Hematopoietic multipotent progenitor cell (in vitro differentiated cells): Measurements from ENCODE around the gene COL4A3. TPM values are rescaled to one million over a fixed set of nuclear protein-coding genes. Genes with fewer than 3 reads are reported as not detected.
"Not testable (repeated sequence)": the region's sequence is repeated elsewhere in the genome, so short reads cannot be mapped to it uniquely, and the experiment has no call there.

ENCODE experiments used
- DNase-seq, 3 donors: peaks; one replicate each; pipeline ENCODE4 v3.0.0-alpha.2; 2011 to 2015; ENCODE audit warnings: low read depth in 2 of 3, low spot score in 2 of 3
- total RNA-seq: library from RNA; depleted of rRNA; stranded (reverse); fragments of >200 nt; gene quantifications from one replicate; pipeline ENCODE4 v1.2.3, GENCODE V29; 2012

COL4A3 gene
- total RNA-seq, 1 donor: under 0.01 TPM

DNA sequence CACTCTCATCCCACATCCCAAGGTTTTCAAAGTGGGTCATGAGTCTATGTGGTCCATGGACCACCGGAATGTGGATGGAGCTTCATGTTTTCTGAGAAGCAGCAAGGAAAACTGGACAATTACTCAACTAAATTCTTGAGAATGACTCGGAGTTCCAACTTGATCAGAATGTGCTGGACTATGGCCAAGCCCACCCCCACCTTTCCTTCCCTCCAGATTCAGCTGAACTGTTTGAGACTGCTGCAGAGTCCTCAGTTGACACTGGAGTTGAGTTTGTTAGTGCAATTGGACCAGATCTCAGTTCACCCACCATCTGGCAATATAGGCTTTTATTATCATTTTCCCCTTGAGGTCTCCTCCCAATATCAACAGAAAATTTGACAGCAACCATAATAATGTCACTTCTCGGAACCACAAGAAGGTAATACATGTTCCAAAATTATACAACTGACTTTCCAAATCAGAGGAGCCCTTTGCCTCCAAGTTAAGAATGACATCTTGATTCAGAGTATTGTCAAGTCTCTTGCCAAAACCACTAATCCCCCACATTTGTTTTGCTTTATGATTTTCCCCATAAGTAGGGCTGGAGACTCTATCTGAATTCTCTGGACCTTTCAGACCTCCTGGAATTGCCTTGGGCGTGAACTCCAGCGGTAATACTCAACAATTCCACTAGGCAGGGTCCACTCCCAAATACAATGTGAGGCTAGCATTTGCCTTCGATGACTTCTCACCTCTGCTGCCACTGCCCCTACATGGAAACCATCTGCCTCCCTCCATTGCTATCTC, 9.2 kb upstream of the COL4A3 start:
- no peak for DNase-seq

DNA sequence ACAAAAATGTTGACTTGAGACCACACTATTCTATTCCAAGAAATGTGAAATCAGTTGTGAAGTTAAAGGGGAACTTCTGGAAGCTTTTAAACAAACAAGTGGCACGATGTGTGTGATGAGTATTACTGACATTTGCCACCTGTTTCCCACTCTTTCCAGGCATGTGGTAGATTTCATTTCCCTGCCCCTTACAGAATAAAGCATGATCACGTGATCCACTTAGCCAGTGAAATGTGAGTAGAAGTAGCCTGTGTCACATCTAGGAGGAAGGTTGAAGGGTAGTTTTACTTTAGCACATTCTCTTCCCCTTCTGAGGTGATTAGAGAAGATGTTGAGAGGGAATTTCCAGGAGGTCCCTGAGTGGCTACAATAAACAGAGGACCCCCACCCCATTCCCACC, 4.3 kb upstream of the COL4A3 start:
- no peak for DNase-seq

DNA sequence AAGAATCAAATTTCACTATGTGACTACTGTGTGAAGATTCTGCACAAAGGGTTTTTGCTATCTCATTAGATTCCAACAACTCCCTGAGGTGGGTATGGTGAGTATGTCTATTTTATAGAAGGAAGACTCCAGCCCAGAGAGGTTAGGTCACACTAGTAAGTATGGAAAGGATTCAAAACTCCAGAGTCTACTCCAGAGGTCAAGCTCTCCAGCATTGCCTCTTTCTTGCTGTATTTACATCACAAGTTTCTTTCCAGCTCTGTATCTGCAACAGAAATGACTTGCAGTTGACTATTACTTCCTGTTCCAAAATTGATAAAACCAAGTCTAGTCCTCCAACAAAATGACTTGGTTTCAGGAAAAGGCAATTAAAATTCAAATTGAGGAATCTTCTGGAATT, 2.5 kb upstream of the COL4A3 start:
- DNase-seq: no peak

DNA sequence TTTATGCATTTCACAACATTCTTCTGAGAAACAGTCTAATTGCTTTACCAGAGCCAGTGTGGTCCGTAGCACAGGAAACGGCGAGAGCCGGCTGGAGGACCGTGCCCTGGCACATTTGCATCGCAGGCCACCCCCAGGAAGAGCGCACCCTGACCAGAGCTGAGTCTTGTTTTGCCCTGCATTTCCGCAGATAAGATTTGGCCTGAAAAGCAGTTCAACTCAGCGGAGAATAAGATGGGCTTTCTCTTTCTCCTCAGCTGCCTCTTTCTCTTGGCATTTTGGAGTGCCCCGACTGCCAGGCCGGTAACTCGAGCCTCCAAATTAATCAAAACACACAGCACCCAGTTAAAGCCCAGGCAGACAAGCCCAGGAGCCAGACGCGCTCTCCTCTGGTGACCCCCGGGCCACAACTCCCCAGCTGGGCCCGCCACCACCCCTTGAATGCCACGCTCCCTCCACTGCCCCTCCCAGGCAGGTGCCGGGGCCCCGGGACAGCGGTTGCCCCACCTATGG, 883 bp upstream of the COL4A3 start:
- no peak for DNase-seq

DNA sequence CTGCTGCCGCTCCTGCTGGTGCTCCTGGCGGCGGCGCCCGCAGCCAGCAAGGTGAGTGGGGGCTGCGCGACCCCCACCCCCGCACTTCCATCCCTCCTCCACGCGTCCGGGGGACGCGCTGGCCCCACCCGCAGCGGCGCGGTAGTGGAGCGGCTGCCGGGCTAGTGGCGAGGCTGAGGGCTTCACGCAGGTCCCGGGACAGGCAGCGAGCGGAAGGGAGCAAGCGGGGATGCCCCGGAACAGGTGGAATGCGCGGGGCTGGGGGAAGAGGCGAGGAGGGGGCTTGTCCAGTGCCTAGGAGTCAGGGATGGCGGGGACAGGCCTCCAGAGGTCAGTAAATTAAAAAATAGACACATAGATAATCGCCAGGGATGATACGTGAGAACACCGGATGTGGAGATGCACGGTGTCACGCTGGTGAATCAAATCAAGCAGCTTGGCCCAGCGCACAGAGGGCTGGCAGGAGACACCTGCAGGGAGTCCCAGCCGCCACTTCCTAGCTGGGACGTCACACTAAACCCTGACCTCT, 403 bp downstream of the COL4A3 start:
- DNase-seq: no peak

DNA sequence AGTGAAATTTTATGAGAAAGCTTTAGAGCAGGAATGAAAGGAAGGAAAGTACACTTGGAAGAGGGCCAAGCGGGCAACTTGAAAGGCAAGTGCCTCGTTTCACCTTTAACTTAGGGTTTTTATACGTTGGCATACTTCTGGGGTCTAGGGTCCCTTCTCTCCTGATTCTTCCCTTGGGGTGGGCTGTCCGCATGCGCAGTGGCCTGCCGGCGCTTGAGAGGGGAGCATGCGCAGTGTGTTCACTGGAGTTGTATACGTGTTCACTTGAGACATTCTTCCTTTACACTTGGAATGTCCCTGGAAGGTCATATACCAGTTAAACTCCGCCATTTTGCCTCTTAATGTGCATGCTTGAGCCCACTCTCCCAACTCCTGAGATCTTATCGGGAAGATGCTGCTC, 7.4 kb downstream of the COL4A3 start:
- DNase-seq: not testable (repeated sequence)

DNA sequence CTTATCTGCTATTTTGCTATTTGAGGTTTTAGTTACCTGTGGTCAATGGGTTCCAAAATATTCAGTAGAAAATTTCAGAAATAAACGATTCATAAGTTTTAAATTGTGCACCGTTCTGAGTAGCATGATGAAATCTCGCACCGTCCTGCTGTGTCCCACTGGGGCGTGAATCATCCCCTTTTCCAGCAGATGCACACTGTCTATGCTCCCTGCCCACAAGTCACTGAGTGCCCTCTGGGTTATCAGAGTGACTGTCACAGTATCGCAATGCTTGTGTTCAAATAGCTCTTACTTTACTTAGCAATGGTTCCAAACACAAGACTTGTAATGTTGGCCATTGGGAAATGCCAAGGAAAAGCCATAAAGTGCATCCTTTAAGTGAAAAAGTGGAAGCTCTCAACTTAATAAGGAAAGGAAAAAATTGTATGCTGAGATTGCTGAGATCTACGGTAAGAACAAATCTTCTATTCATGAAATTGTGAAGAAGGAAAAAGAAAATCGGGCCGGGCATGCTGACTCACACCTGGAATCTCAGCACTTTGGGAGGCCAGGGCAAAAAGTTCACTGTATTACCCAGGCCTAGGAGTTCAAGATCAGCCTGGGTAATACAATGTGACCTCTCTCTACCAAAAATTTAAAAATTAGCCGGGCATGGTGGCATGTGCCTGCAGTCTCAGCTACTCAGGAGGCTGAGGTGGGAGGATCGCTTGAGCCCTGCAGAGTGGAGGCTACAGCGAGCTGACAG, 13.3 kb downstream of the COL4A3 start:
- DNase-seq: no peak

DNA sequence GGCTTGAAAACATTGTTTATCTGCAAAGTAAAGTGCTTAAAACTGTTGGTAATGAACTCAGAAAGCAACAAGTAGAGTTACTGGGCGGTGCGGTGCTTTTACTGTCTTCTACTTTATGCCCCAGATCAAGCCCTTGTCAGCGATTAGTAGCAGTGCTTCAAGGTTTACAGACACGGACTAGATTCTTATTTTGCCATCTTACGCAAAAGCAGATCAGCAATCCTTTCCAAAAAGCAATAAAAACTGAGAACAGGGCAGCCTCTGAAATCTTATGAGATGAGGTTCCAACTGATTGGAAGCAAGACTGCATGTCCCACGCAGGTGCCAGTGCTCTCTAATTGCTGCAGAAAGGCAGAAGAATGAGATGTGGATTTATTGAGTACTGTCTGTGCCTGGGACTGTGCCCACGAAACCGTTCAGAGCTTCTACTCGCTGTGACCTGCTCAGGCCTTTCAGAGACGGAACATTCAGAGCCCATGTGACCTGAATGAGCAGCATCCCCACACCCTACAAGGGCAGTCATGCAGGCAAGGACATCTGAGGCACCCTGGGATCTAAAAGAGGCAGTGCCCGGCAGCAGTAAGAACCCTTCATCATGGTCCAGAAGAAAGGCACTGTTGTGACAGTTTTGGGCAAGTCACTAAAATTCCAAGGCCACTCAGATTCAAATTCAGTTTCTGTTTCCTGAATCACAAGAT, 15.7 kb downstream of the COL4A3 start:
- no peak for DNase-seq

DNA sequence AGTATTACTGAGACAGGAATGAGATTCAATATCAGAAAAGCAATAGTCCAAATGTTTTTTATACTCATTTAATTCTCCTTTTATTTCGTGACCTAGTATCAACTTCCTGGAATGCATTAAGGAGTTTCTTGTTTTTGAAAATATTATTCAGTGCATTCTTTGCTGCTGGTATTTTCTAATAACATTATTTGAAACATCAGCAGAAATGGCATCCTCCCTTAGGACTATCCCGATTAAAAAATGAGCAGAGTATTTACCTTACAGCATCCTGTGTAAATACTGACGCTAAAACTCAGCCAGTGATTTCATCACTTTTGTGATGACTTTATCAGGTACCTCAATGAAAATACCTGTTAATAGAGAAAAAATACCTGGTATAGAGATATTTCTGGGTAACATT, 16.3 kb downstream of the COL4A3 start:
- DNase-seq: no peak

DNA sequence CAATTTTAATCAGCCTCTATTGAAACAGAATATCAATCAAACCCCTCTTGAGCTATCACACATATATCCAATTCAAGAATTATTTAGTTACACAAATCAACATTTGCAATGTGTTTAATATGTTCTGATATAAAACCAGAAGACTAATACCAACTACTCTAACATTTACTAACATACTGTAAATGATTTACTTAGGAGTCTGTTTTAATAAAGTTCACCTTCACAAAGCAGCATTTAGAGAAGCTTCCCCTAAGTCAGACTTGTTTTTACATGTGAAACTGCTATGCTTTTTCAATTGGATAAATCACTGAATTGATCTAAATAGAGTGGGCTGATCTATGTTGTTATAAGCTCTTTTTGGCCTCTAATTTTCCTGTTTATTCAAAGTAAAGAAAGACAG, 18.3 kb downstream of the COL4A3 start:
- no peak for DNase-seq

DNA sequence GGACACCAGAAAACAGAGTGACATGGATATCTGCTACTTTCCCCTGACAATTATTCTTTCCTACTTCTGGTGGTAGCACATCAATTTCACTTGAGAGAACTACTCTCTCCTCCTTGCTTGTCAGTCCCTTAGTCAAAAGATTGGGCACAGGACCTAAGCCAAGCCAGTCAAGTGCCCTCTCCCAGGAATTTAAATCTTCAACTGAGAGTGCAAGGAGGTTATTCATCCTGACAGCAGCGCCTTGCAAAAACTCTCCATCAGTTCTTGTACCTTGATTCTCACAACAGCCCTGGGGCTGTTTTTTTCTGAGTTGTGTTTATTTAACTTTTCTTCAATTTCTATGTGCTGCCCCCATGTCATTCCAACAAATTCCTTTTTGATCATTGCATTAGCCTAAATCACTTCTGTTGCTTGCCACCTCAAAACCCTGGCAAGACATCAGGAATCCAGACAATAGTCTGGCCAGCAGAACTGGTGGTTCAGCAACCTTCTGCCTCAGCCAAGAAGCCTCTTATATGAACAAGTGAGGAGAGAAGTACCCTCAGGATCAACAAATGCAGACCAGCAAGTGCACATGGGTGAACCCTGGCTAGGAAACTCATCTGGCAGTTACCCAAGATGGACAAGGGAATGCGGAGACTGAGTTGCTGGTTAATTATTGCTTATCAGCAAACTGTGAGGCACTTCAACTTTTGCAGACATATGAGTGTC, 19.4 kb downstream of the COL4A3 start:
- DNase-seq: no peak

DNA sequence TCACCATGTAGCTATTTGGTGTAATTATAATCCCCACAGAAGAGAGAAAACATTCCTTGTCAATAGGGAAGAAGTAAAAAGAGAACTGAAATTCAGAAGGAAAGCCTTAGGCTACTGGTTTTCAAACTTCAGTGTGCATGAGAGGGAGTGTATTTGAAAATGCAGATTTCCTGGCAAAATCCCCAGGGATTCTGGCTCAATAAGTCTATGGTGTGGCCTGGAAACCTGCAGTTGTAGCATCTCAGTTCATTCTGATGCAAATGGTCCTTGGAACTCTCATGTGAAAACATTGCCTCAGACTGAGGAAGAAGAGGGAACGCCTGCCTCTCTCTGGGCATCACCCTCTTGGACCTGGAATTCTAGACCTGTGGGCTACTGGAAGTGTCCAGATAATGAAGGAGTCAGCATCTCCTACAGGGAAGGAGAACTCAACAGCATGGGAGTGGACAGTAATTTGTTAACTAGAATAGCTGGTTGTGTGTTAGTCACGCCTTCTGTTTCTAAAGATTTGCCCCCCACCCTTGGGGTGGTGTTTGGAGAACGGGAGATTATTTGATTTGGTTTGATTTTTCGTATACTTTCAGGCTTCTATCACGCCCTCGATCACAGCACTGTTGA, 21.3 kb downstream of the COL4A3 start:
- no peak for DNase-seq

DNA sequence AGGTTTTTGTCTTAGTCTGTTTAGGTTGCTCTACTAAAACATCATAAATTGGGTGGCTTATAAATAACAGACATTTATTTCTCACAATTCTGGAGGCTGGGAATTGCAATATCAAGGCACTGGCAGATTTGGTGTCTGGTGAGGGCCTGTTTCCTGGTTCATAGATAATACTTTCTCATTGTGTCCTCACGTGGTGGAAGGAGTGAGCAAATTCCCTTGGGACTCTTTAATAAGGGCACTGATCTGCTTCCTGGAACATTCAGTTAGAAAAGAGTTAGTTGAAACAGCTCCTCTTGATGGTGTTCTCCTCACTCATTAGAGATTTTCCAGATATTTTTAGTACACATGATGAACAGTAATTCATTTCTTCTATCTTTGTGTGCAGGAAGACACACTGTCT, 22.3 kb downstream of the COL4A3 start:
- DNase-seq: no peak

DNA sequence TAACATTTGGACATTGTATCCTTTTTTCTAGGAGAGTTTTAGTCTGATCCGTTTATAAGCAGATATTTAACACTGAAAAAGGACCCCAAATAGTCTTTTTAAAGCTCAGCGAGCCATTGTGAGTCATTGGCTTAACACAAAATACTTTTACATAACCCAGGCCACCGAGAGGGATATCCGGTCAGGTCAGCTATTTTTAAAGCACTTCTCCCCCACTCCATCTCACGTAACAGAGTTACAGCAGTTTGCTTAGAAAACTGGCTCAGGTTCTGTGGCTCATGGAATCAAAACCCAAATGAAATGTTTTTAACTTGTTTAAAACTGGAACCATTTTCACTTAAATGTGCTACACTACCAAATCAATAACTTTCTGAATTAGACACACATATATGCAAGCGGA, 23.9 kb downstream of the COL4A3 start:
- DNase-seq: no peak

DNA sequence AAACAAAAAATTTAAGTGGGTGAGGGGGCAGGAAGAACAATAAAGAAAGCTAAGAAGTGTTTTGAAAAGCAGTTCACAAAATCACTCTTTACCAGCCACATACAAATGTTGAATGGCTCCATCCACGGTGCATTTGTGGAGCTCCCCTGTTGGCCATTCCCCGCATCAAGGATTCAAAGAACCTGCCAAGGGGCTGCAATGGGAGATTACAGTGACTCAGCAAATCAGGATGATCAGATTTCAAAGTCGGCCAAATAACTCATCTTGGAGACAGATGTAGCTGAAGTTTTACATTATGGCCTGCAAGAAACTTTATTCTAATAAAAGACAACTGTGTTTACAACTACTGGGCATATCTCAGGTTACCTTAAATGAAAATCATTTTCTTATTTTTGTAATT, 26.9 kb downstream of the COL4A3 start:
- DNase-seq: no peak

DNA sequence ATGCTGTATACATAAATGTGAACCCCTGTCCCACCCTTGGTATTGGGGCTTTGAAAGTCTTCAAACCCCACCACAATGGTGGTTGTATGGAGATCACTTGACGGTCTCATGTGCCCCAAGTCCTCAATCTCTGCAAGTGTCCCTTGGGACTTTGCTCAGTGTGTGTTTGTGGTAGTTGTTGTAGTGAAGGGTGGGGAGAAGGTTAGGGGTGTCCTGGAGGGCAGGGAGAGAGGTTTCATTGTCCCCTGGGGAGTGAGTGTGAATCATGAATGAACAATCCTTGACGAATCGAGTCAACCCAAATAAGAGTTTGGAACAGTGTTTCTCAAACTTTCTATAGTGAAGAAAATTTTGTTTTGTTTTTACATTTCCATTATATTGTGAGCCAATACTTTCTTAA, 28.1 kb downstream of the COL4A3 start:
- DNase-seq: no peak

DNA sequence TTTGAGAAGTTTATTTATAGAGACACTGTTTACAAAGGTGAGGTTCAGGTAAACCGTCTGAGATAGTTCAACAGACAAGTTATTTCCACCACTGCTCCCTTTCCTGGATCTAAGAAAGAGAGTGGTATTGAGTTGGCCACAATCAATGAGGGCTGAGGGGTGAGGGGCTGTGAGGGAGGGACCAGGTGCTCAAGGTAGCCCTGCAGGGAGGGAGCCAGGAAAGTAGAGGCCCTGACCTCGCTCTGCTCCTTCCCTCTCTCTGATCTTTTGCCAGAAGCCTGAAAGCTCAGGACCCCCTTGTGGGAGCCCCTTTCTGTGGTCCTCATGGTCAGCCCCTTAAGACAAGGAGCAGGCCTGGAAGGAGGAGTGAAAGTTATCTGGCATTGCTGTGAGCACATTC, 29.8 kb downstream of the COL4A3 start:
- DNase-seq: no peak

DNA sequence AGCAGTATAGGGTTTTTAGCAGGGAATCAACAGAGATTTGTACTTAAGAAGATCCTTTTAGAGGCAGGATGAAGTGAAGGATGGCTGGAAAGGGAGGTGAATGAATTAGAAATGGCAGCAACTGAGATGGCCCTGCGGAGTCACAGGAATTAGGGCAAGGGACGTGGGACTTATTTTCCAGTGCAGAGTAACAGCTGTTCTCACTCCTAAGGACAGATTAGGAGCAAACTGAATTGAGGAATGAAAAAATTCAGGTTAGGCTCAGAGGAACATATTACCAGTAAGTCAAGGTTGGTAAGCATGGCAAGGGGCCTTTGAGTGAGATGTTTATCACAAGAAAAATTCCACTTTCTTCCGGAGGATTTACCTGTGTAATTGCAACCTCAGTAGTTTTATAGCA, 34.4 kb downstream of the COL4A3 start:
- no peak for DNase-seq

DNA sequence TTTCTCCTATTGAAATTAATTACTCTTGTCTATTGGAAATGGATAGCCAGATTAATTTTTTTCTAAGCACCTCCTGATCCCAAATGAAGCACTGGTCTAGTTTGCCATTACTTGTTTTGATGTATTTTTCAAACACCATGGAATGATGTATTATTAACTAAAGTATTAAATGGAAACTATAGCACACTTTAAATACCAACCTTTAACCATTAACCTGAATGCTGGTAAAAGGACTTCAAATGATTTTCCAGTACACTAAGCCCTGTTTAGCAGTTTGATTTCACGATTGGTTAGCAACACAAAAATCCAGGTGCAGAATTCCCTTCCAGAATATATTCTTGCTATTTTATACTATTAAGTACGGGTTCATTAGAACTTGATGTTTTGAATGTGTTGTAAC, 37.3 kb downstream of the COL4A3 start:
- DNase-seq: no peak

DNA sequence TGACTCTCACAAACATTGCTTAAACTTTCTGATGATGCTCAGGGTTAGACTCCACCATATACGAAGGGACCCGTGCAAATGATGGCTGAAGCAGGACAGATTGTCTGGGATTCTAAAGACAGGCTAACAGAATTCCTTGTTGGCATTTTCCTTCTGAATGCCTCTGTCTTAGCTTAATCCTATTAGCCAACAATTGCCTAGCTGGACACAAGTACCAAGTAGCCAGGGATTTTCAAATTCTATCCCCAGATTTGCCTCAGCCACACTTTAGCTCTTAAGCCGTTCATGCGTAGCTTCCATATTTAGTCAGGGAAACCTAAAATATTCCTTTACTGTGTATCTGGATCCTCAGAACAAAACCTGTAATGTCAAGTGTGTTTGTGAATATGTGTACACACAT, 40.0 kb downstream of the COL4A3 start:
- DNase-seq: no peak
